Choroid plexus epithelial cell (primary cell): ENCODE data around the gene SPATA7.

Experiments
- DNase-seq: peaks from one replicate; pipeline ENCODE4 v3.0.0-alpha.2; 2010; ENCODE audit warnings: low read depth
- H3K4me3 ChIP-seq: 2 replicates; pipeline ENCODE4 v1.5.1; 2011; ENCODE audit warnings: low read depth, mild to moderate bottlenecking, control low read depth, low read length, moderate library complexity
- CTCF ChIP-seq: conservative IDR thresholded peaks from 2 replicates; pipeline ENCODE4 v1.5.1; 2011; ENCODE audit warnings: low read depth, mild to moderate bottlenecking, control low read depth, inconsistent platforms, low read length, moderate library complexity

SPATA7 gene

GRCh38 chr14:88417594-88417993 is 32.1 kb downstream of the SPATA7 start:
- H3K4me3 ChIP-seq: no peak overlapping the region
- TF ChIP-seq CTCF: no peak
- no peak for DNase-seq

GRCh38 chr14:88420187-88420586 is 34.7 kb downstream of the SPATA7 start:
- no peak for DNase-seq
- H3K4me3 ChIP-seq: no peak overlapping the region
- no peak for TF ChIP-seq CTCF

GRCh38 chr14:88421286-88421685 is 35.8 kb downstream of the SPATA7 start:
- H3K4me3 ChIP-seq: no peak overlapping the region
- TF ChIP-seq CTCF: no peak
- DNase-seq: peak; percentile 2

- no peak for TF ChIP-seq CTCF
- DNase-seq: no peak
- H3K4me3 ChIP-seq: no peak overlapping the region
These were observed 36.6 kb downstream of the SPATA7 start for GRCh38 chr14:88422047-88422446.

- no peak overlapping the region for H3K4me3 ChIP-seq
- peak; percentile 37 for DNase-seq
- TF ChIP-seq CTCF: no peak
These were observed 37.6 kb downstream of the SPATA7 start for GRCh38 chr14:88422919-88423650.

GRCh38 chr14:88424573-88424972 is 39.1 kb downstream of the SPATA7 start:
- no peak overlapping the region for H3K4me3 ChIP-seq
- no peak for DNase-seq
- no peak for TF ChIP-seq CTCF

GRCh38 chr14:88426271-88426670 is 40.8 kb downstream of the SPATA7 start:
- peak; percentile 27 for DNase-seq
- no peak for TF ChIP-seq CTCF
- no peak overlapping the region for H3K4me3 ChIP-seq
